SKM-1 treated with dmso at 0.1 percent for 144 hours (cell line): ENCODE data around the gene PCCB.
"Not testable (repeated sequence)": the region's sequence is repeated elsewhere in the genome, so short reads cannot be mapped to it uniquely, and the experiment has no call there.

ENCODE experiments used
- DNase-seq: peaks from one replicate; lab custom pipeline; 2025; ENCODE audit not compliant: unreplicated experiment; lab: John Stamatoyannopoulos, UW

PCCB gene

DNA sequence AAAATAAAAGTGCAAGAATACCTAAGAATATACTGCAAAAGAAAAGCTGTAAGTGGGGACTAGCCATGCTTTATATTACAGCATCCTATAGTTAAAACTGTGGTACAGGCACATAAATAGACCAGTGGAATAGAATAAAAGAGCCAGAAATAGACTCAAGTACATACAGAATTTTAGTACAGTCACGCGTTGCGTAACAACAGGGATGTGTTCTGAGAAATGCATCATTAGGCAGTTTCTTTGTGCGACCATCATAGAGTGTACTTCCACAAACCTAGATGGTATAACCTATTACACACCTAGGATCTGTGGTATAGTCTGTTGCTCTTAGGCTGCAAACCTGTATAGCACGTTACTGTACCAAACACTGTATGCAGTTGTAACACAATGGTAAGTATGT lies 61.8 kb downstream of the PCCB start:
- DNase-seq = no peak

GRCh38 chr3:136326316-136326715 lies 76.2 kb downstream of the PCCB start:
- DNase-seq = no peak

- DNase-seq = no peak
These were observed 77.5 kb downstream of the PCCB start for GRCh38 chr3:136327671-136328070.

GRCh38 chr3:136329593-136329992 lies 79.5 kb downstream of the PCCB start:
- DNase-seq = no peak

DNA sequence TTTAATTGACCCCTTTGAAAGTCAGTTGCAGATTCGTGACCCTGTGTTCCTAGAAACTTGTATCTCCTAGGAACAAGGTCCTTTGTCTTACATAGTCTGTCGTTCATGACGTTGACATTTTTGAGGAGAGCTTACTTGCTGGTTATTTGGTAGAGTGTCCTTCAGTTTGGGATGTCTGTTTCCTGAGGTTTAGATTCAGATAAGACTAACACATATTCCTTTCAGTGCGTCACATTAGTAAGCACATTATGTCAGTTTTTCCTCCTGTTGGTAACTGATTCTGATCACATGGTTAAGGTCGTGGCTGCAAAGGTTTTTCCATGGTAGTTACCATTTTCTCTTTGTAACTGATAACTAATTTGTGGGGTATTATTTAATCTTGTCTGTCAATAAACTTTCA lies 80.8 kb downstream of the PCCB start:
- no peak for DNase-seq

DNA sequence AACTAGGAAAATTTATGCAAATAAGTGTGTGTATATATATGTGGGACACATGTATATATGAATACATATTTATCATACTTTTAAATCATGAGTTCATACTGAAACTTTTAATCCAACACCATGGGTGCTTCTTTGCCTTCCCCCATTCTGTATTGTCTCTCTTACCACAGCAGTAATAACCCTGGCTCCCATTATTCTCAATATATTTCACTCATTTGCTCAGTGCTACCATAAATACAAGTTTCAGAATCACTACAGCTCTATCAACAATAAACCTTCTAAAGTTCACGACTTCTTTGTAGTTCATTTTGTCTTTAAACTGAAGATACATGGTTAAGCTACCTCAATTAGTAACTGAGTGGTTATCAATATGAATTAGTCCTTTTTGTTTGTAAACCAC lies 82.2 kb downstream of the PCCB start:
- DNase-seq = no peak

DNA sequence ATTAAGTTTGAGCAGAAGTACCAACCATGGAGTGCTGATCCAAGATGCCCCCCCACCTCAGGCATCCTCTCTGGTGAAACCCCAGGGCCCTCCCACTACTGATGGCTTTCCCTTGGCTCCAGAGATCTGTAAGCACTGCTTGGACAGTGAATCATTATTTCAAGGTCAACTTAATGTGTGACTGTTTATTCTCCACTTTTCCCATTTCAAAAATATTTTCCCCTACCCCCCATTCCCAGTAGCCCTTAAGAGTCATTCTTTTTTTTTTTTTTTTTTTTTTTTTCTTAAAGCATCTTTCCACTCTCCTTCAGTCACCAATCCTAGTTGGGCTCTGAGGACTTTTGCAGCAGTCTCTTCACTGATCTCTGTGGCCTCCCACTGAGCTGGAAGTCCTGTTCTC lies 82.6 kb downstream of the PCCB start:
- no peak for DNase-seq

DNA sequence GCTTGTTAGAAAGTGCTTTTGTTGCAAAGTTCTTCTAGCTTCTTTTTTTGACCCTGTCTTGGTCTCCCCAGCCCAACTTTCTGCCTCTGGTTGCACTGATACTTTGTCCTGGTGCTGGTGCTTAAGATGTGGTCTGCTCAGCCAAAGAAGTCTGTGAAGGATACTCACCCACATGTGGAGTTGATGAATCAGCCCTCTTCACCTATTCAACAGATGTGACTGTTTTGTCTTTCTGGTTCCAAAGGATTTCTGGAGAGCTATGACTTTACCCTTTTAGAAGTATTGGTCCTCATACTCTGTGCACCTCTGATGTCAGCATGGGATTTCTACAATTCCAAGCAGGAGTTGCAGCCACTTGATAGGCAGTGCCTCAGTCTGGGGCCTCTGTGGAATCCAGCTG lies 84.1 kb downstream of the PCCB start:
- no peak for DNase-seq

DNA sequence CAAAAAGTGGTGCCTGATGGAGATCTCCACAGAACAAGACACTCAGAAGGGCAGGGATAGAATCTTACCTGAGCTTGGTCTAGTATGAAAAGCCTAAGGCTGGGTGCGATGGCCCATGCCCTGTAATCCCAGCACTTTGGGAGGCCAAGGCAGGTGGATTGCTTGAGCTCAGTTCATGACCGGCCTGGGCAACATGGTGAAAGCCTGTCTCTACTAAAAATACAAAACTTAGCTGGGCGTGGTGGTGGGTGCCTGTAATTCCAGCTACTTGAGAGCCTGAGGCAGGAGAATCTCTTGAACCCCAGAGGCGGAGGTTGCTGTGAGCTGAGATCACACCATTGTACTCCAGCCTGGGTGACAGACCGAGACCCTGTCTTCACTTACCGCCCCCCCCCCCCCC lies 84.6 kb downstream of the PCCB start:
- not testable (repeated sequence) for DNase-seq

DNA sequence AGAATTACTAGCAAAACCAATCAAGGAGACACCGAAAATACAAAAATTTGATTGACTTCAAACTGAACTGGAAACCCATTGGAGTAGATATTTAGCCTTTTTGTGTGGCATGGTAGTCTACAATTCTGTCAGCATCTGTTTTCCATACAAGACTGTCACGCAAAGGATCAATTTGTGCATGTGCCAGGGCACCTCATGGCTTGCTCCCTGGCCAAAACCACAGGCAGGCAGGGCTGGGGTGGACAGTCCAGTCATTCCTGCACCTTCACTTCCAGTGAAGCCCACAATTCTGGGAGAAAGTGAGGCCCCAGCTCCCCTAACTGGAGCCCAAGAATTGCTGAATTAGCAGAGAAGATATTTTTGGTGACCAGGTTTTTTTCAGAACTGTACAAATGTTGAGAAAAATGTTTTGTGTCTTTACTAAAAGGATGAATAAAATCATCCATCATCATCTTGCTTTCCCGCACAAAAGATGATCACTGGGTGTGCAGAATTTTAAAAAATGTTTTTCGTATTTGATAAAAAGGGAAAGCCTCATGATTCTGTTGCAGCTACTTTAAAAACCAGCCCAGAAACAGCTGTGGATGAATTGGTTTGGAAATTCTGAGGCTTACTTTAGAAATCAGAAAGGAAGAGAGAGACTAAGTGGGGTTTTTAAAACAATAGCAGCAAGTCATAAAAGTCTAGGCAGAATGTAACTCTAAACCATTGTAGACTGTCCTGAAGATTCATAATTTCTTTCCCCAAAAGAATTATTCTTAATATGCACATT lies 86.4 kb downstream of the PCCB start:
- DNase-seq = no peak

DNA sequence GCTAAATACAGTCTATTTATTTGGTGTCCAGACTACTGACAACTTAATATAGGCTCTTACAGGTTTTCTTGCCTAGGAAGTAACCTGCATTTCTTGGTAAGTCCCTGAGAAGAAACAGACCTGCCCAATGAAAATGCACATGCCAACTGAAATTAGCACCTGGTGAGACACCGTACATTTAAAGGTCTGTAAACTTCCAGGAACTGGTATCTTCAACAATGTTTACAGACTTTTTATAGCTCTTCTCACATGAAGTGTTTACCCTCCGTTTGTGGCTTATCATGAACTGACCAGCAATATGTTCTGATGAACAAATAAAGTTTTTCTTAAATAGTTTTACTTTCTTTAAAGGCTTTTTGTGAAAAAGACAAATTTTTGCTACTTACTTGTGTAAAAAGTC lies 93.3 kb downstream of the PCCB start:
- DNase-seq = no peak

GRCh38 chr3:136343873-136344555 lies 93.9 kb downstream of the PCCB start:
- no peak for DNase-seq

DNA sequence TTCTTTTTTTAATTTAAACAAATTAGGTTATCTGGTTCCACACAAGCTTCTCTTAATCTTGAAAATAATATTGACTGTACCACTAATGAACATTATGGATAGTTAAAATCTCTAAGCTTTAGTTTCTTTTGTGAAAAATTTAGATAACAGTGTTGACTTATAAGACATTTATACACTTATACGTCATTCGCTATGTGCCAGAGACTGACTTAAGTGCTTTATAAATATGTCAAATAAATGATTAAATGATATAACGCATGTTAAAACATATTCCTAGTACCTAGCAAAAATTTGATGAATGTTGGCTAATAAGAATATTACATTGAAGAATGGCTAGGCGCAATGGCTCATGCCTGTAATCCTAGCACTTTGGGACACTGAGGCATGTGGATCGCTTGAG lies 96.3 kb downstream of the PCCB start:
- no peak for DNase-seq

DNA sequence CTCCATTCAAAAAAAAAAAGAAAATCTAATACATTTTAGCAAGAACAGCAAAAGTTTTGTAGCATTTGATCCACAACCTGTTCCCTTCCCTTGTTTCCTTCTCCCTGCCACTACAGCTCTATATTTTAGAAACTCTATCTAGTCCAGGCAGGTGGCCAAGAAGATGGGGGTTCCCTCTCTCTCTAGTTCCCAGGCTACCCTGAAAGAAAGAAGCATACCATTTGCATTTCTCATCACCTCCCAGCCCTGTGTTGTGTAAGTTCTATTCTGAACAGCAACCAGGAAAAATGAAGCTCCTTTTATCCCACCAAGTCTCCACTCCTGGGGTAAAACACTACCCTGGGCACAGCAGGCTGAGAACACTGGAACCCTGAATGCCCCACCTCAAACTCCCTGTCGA lies 100.0 kb downstream of the PCCB start:
- DNase-seq = no peak

- no peak for DNase-seq
These were observed 100.4 kb downstream of the PCCB start for GRCh38 chr3:136350557-136350956.

DNA sequence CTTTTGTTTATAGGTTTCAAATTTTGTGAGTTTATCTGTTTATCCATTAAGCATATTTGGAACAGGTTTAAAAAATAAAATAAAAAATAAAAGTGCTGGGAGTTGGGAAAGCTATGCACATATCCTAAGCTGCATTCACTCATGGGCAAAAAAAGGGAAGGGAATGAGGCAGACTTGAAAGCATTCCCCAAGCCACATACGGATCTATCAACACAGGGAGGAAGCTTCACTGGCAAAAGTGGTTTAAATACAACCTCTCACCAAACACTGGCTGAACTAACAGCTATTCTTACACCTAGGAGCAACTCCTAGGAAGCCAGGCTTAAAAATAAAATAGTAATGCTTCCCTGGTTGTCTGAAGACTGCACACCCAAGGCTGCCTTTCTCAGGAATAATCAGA lies 101.2 kb downstream of the PCCB start:
- DNase-seq = no peak

DNA sequence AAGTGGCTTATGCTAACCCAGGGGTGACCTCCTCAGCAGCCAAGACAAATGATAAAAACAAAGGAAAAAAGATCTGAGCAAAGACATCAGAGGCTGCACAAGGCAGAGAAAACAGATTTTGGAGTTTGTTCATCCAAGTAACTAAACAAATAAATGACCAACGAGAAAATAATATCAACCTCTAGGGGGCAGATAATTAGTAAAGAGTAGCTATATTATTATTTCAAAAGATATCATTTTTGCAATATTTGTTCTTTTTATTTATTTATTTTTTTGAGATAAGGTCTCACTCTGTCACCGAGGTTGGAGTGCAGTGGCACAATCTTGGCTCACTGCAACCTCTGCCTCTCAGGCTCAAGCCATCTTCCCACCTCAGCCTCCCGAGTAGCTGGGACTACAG lies 101.8 kb downstream of the PCCB start:
- DNase-seq = no peak

DNA sequence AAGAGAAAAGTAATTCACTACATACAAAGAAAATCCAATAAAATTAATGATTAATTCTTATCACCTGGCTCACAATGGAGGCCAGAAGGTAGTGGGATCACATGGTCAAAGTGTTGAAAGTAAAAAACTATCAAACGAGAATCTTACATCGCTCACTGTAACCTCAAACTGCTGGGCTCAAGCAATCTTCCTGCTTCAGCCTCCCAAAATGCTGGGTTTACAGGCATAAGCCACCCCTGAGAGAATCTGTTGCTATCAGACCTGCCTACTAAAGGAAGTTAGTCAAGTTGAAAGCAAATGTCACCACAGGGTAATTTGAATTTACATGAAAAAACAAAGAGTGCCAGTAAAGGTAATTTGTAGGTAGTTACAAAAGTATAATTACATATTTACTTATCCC lies 103.3 kb downstream of the PCCB start:
- DNase-seq = no peak

- no peak for DNase-seq
These were observed 116.1 kb downstream of the PCCB start for GRCh38 chr3:136366289-136366688.

DNA sequence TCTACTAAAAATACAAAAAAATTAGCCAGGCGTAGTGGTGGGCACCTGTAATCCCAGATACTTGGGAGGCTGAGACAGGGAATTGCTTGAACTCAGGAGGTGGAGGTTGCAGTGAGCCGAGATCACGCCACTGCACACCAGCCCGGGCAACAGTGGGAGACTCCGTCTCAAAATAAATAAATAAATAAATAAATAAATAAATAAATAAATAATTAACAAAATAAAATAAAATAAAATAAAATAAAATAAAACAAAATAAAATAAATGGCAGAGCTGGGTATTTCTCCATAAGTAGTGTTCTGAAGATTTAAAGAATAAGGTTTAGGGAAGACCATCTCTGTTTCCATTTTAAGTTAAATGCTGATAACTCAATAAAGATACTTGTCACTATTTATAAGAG lies 125.7 kb downstream of the PCCB start:
- DNase-seq = not testable (repeated sequence)

DNA sequence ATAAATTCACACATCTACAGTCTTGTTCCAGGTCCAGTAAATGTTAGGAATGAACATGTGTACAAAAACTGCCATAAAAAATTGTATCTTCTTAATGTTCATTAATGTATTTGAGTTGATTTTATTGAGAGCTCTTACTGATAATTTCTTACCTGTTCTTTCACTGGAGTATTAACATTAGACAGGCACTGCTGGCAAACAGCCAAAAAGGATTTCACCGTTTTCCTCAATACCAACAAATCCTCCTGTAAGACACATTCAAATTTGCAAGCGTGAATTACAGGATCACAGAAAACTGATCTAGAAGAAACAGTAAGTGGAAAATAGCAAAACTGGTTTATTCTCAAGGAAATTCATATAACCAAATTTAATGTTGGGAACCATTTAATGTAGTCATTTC lies 127.4 kb downstream of the PCCB start:
- no peak for DNase-seq

GRCh38 chr3:136378011-136378410 lies 127.9 kb downstream of the PCCB start:
- no peak for DNase-seq
